ENCODE measurements around the gene CFAP43. TPM values are rescaled to one million over a fixed set of nuclear protein-coding genes. Genes with fewer than 3 reads are reported as not detected.

CFAP43 gene
- total RNA-seq, 2 experiments from 2014 or later: not detected

DNA sequence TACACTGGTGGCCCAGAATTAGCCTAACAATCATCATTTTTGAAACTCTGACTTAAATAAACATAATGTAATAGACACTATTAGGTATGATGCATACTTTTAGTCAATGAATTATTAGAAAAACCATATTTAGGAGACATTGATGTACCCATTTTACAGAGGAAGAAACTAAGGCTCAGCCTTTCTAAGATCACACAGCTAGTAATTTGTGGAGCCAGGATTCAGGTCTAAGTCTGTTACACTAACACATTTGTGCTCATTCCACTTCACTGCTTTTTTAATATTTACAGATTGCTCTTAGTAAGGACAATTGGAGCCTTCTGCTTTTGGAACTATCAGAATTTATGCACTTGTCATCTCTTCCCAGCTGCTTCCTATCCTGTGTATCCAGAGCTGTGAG is 8.9 kb downstream of the CFAP43 start:
- no peak for DNase-seq (ENCODE audit: low spot score)
- no peak overlapping the region for H3K4me3 ChIP-seq (ENCODE audit: low read depth, low read length, poor library complexity, severe bottlenecking)
- no peak overlapping the region for H3K27ac ChIP-seq (ENCODE audit: low read depth, low read length, poor library complexity, severe bottlenecking)
- H4K20me1 ChIP-seq (ENCODE audit: insufficient read depth, low read length): no peaks in the 10 kb centered on the region
- H3K79me2 ChIP-seq (ENCODE audit: insufficient read depth, low read depth, low read length): no peaks in the 10 kb centered on the region
- POLR2A ChIA-PET: no interaction called here
- H3K9me3 ChIP-seq (ENCODE audit: low read length): no peaks in the 10 kb centered on the region
- CTCF ChIA-PET (ENCODE audit: unreplicated experiment): no interaction called here
- H3K4me2 ChIP-seq (ENCODE audit: low read length): no peak overlapping the region
- TF ChIP-seq, protein P1, sequence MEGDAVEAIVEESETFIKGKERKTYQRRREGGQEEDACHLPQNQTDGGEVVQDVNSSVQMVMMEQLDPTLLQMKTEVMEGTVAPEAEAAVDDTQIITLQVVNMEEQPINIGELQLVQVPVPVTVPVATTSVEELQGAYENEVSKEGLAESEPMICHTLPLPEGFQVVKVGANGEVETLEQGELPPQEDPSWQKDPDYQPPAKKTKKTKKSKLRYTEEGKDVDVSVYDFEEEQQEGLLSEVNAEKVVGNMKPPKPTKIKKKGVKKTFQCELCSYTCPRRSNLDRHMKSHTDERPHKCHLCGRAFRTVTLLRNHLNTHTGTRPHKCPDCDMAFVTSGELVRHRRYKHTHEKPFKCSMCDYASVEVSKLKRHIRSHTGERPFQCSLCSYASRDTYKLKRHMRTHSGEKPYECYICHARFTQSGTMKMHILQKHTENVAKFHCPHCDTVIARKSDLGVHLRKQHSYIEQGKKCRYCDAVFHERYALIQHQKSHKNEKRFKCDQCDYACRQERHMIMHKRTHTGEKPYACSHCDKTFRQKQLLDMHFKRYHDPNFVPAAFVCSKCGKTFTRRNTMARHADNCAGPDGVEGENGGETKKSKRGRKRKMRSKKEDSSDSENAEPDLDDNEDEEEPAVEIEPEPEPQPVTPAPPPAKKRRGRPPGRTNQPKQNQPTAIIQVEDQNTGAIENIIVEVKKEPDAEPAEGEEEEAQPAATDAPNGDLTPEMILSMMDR (conservative IDR thresholded peaks at IDR 0.05; ENCODE audit: low read length): no peak
- no peak for TF ChIP-seq EZH2phosphoT487 (IDR thresholded peaks at IDR 0.05; ENCODE audit: borderline replicate concordance, low read depth, low read length)
- intact Hi-C loops (cut with micrococcal nuclease; ENCODE audit: unreplicated experiment): no loop called here
- no peaks in the 10 kb centered on the region for H3K36me3 ChIP-seq (ENCODE audit: insufficient read depth, low read length)
- no peak overlapping the region for H2AFZ ChIP-seq (ENCODE audit: low read length)
- no peaks in the 10 kb centered on the region for H3K4me1 ChIP-seq (ENCODE audit: insufficient read depth, low read length, poor library complexity, severe bottlenecking)
- BruUV-seq (replicated peaks): no TSS peak
- H3K9me2 ChIP-seq (ENCODE audit: insufficient read depth, low read length): no peaks in the 10 kb centered on the region

DNA sequence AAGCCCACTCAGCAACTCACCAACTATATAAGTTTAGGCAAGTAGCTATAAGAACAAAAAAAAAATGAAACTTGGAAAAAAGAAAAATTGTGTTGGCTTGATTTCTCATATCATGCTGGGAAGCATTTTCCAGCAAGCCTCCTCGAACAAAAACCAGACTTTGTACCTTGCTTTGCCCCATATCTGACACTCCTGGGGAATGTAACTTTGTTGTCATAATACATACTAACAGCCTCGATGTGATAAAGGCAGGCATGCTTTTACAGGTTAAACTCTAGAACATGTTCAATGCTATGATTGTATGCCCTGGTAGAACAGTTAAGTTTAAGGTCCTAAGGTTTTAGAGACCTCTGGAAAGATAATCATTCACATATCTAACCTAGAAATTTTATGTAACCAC is 11.6 kb downstream of the CFAP43 start:
- BruUV-seq (replicated peaks): no TSS peak
- intact Hi-C loops (cut with micrococcal nuclease; ENCODE audit: unreplicated experiment): no loop called here
- ChIA-PET CTCF (ENCODE audit: unreplicated experiment) (no interaction called here), POLR2A (interaction anchor here (0.6 kb wide), 1 partner anchor 17 kb away, joined by 3 read pairs; no protein-coding TSS in a partner anchor)
- TF ChIP-seq, protein P1 (conservative IDR thresholded peaks at IDR 0.05; ENCODE audit: low read length): no peak
- TF ChIP-seq EZH2phosphoT487 (IDR thresholded peaks at IDR 0.05; ENCODE audit: borderline replicate concordance, low read depth, low read length): no peak
- Histone ChIP-seq H3K4me1 (ENCODE audit: insufficient read depth, low read length, poor library complexity, severe bottlenecking) (no peaks in the 10 kb centered on the region), H2AFZ (ENCODE audit: low read length) (no peak overlapping the region), H3K36me3 (ENCODE audit: insufficient read depth, low read length) (no peaks in the 10 kb centered on the region), H3K27ac (ENCODE audit: low read depth, low read length, poor library complexity, severe bottlenecking) (no peak overlapping the region), H3K9me2 (ENCODE audit: insufficient read depth, low read length) (no peaks in the 10 kb centered on the region), H3K4me3 (ENCODE audit: low read depth, low read length, poor library complexity, severe bottlenecking) (no peak overlapping the region), H3K4me2 (ENCODE audit: low read length) (no peak overlapping the region), H3K79me2 (ENCODE audit: insufficient read depth, low read depth, low read length) (no peaks in the 10 kb centered on the region), H3K9me3 (ENCODE audit: low read length) (no peaks in the 10 kb centered on the region), H4K20me1 (ENCODE audit: insufficient read depth, low read length) (no peaks in the 10 kb centered on the region)
- DNase-seq (ENCODE audit: low spot score): no peak

DNA sequence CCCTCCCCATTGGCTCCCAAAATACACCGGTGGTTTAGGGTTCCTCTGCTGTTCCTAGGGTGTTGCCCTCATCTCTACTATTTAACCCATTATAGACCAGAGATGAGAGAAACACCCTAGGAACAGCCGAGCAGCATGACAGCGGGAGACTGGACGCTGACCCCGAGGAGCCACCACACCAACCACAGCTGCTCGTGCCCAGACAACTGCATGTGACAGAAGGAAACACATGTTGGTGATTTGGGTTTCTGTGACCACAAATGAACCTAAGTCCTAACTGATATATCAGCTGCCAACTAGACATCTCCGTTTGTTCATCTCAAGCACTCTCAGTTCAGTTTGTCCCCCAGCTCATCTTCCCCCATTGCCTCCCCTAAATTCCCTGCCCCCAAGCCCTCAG is 13.4 kb downstream of the CFAP43 start:
- H3K4me1 ChIP-seq (ENCODE audit: insufficient read depth, low read length, poor library complexity, severe bottlenecking): no peaks in the 10 kb centered on the region
- no TSS peak for BruUV-seq (replicated peaks)
- DNase-seq (ENCODE audit: low spot score): no peak
- H3K27ac ChIP-seq (ENCODE audit: low read depth, low read length, poor library complexity, severe bottlenecking): no peak overlapping the region
- H4K20me1 ChIP-seq (ENCODE audit: insufficient read depth, low read length): no peaks in the 10 kb centered on the region
- H3K4me2 ChIP-seq (ENCODE audit: low read length): no peak overlapping the region
- H2AFZ ChIP-seq (ENCODE audit: low read length): no peak overlapping the region
- no peaks in the 10 kb centered on the region for H3K79me2 ChIP-seq (ENCODE audit: insufficient read depth, low read depth, low read length)
- POLR2A ChIA-PET: interaction anchor here (0.7 kb wide), 1 partner anchor 14 kb away, joined by 3 read pairs; no protein-coding TSS in a partner anchor
- CTCF ChIA-PET (ENCODE audit: unreplicated experiment): no interaction called here
- intact Hi-C loops (cut with micrococcal nuclease; ENCODE audit: unreplicated experiment): no loop called here
- H3K9me3 ChIP-seq (ENCODE audit: low read length): no peaks in the 10 kb centered on the region
- TF ChIP-seq, protein P1 (conservative IDR thresholded peaks at IDR 0.05; ENCODE audit: low read length): no peak
- no peak for TF ChIP-seq EZH2phosphoT487 (IDR thresholded peaks at IDR 0.05; ENCODE audit: borderline replicate concordance, low read depth, low read length)
- no peak overlapping the region for H3K4me3 ChIP-seq (ENCODE audit: low read depth, low read length, poor library complexity, severe bottlenecking)
- no peaks in the 10 kb centered on the region for H3K36me3 ChIP-seq (ENCODE audit: insufficient read depth, low read length)
- H3K9me2 ChIP-seq (ENCODE audit: insufficient read depth, low read length): no peaks in the 10 kb centered on the region

Measured in OCI-LY7 (cell line).